ENCODE data around the gene L1CAM.

The L1CAM gene

GRCh38 chrX:153845842-153846241 is 40.1 kb downstream of the L1CAM start:
- FAIRE-seq (no peak), DNase-seq (ENCODE audit: extremely low spot score, insufficient read length, low read depth) (no peak)

- FAIRE-seq (no peak), DNase-seq (ENCODE audit: extremely low spot score, insufficient read length, low read depth) (no peak)
Observed at GRCh38 chrX:153845195-153845594, 40.8 kb downstream of the L1CAM start.

- no peak for DNase-seq (ENCODE audit: extremely low spot score, insufficient read length, low read depth)
- no peak for FAIRE-seq
Observed at GRCh38 chrX:153844509-153845082, 41.4 kb downstream of the L1CAM start.

- no peak for FAIRE-seq
- no peak for DNase-seq (ENCODE audit: extremely low spot score, insufficient read length, low read depth)
Observed at GRCh38 chrX:153836921-153837320, 49.1 kb downstream of the L1CAM start.

- FAIRE-seq: no peak
- no peak for DNase-seq (ENCODE audit: extremely low spot score, insufficient read length, low read depth)
Observed at GRCh38 chrX:153832728-153833127, 53.2 kb downstream of the L1CAM start.

GRCh38 chrX:153831429-153832150 is 54.4 kb downstream of the L1CAM start:
- DNase-seq (ENCODE audit: extremely low spot score, insufficient read length, low read depth) (no peak), FAIRE-seq (no peak)

GRCh38 chrX:153830640-153831428 is 55.1 kb downstream of the L1CAM start:
- FAIRE-seq (no peak), DNase-seq (ENCODE audit: extremely low spot score, insufficient read length, low read depth) (no peak)

- DNase-seq (ENCODE audit: extremely low spot score, insufficient read length, low read depth) (no peak), FAIRE-seq (no peak)
Observed at GRCh38 chrX:153829799-153830639, 56.0 kb downstream of the L1CAM start, which contains the start of gene PDZD4. Gene PDZD4 (minus strand): TSS chrX:153830544. CDS start chrX:153830298, 246 bp downstream.

GRCh38 chrX:153829549-153829798 is 56.5 kb downstream of the L1CAM start:
- FAIRE-seq: no peak
- DNase-seq (ENCODE audit: extremely low spot score, insufficient read length, low read depth): no peak

- no peak for FAIRE-seq
- no peak for DNase-seq (ENCODE audit: extremely low spot score, insufficient read length, low read depth)
Observed at GRCh38 chrX:153828723-153829548, 57.0 kb downstream of the L1CAM start.

- no peak for DNase-seq (ENCODE audit: extremely low spot score, insufficient read length, low read depth)
- FAIRE-seq: no peak
Observed at GRCh38 chrX:153828308-153828707, 57.7 kb downstream of the L1CAM start.

- DNase-seq (ENCODE audit: extremely low spot score, insufficient read length, low read depth): no peak
- FAIRE-seq: no peak
Observed at GRCh38 chrX:153827903-153828302, 58.1 kb downstream of the L1CAM start.

- FAIRE-seq: no peak
- DNase-seq (ENCODE audit: extremely low spot score, insufficient read length, low read depth): no peak
Observed at GRCh38 chrX:153827016-153827415, 59.0 kb downstream of the L1CAM start.

- DNase-seq (ENCODE audit: extremely low spot score, insufficient read length, low read depth): no peak
- FAIRE-seq: no peak
Observed at GRCh38 chrX:153825042-153825441, 60.9 kb downstream of the L1CAM start.

- DNase-seq (ENCODE audit: extremely low spot score, insufficient read length, low read depth): no peak
- FAIRE-seq: no peak
Observed at GRCh38 chrX:153824348-153824747, 61.6 kb downstream of the L1CAM start.

GRCh38 chrX:153821066-153821465 is 64.9 kb downstream of the L1CAM start:
- FAIRE-seq (no peak), DNase-seq (ENCODE audit: extremely low spot score, insufficient read length, low read depth) (no peak)

GRCh38 chrX:153820601-153821000 is 65.4 kb downstream of the L1CAM start:
- FAIRE-seq (no peak), DNase-seq (ENCODE audit: extremely low spot score, insufficient read length, low read depth) (no peak)

GRCh38 chrX:153819384-153820040 is 66.5 kb downstream of the L1CAM start:
- no peak for FAIRE-seq

More at GRCh38 chrX:153819384-153820040, 66.5 kb downstream of the L1CAM start:
- no peak for DNase-seq (ENCODE audit: extremely low spot score, insufficient read length, low read depth)
